K562 (cell line): ENCODE results near the gene FAM169A.

ENCODE experiments used
- DPF2 ChIP-seq: fragments of 450-650 bp; IDR thresholded peaks from 2 replicates; pipeline ENCODE4 v1.6.1; 2016
- HDAC3 ChIP-seq: fragments of 450-650 bp; IDR thresholded peaks from 2 replicates; pipeline ENCODE4 v1.6.1; 2018; ENCODE audit warnings: borderline replicate concordance, mild to moderate bottlenecking, moderate library complexity; ENCODE audit not compliant: partially characterized antibody
- KDM4B ChIP-seq, 2 experiments: fragments of 450-650 bp in 1 of 2; sonication (generic) in 1 of 2; IDR thresholded peaks; 2 replicates each; pipeline ENCODE4 v1.6.1; 2016 to 2017; ENCODE audit warnings: borderline replicate concordance in 2 of 2, antibody characterized with exemption in 1 of 2, low read depth in 1 of 2, mild to moderate bottlenecking in 1 of 2
- POLR2A ChIP-seq: fragments of 450-650 bp; conservative IDR thresholded peaks from 2 replicates; pipeline ENCODE4 v1.6.1; 2016
- RAD21 ChIP-seq, 2 experiments: fragments of 250-450 bp in 1 of 2; fragments of 450-650 bp in 1 of 2; sonication (Bioruptor Pico) in 1 of 2; formaldehyde crosslinking in 1 of 2; IDR thresholded peaks in 1 of 2; conservative IDR thresholded peaks in 1 of 2; 2 replicates each; pipeline versions ENCODE4 v1.4.0 to v1.8.0; 2020 to 2022; ENCODE audit warnings: mild to moderate bottlenecking in 2 of 2, moderate library complexity in 1 of 2
- SMAD3 ChIP-seq: fragments of 450-650 bp; formaldehyde crosslinking; conservative IDR thresholded peaks from 2 replicates; pipeline ENCODE4 v1.4.0; 2020; ENCODE audit warnings: mild to moderate bottlenecking
- TF ChIP-seq, protein P1 (sequence below): sonication (generic); formaldehyde crosslinking; IDR thresholded peaks from 2 replicates; pipeline ENCODE4 v1.9.0; 2022; ENCODE audit warnings: mild to moderate bottlenecking, missing genetic modification reagents

DNA sequence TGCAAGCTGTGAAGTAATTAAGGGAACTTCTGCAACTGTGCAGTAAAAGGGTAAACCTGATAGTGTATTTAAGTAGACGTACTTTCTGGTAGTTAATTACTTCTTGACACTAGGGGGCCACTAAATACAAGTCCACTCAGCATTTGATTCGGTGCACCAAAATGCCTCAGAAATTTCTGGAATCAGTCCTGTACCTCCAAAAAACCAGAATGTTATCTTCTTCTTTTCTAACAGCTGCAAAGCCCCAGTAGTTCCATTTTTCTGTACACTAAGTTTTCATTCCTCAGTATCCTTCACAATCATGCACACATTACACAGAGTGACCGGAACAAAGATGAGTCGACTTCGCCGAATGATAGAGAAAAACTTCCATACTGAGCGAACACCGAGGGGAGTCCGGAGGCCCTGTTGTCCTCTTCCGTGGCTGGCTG is 99.8 kb downstream of the FAM169A start:
- TF ChIP-seq RAD21 (CRISPR knock-in tag; conservative IDR thresholded peaks at IDR 0.05 in 1 of 2, IDR thresholded peaks at IDR 0.05 in 1 of 2) (peak; percentile 20 to 24; a peak in 1 of 4 replicates), HDAC3 (no peak), POLR2A (no peak), KDM4B (IDR thresholded peaks at IDR 0.05; ENCODE audit: borderline replicate concordance in 2 of 2, low read depth in 1 of 2) (no peak), DPF2 (no peak), SMAD3 (CRISPR knock-in tag) (no peak)
- TF ChIP-seq, protein P1, sequence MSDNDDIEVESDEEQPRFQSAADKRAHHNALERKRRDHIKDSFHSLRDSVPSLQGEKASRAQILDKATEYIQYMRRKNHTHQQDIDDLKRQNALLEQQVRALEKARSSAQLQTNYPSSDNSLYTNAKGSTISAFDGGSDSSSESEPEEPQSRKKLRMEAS (CRISPR knock-in tag): no peak
